ENCODE measurements around the gene POLR1H. TPM values are rescaled to one million over a fixed set of nuclear protein-coding genes. Genes with fewer than 3 reads are reported as not detected.
A peak's percentile ranks its signal among the peaks of the same experiment; 100 is the strongest.

POLR1H gene
- total RNA-seq, 1 experiment from 2014 or later: 42.6 TPM

DNA sequence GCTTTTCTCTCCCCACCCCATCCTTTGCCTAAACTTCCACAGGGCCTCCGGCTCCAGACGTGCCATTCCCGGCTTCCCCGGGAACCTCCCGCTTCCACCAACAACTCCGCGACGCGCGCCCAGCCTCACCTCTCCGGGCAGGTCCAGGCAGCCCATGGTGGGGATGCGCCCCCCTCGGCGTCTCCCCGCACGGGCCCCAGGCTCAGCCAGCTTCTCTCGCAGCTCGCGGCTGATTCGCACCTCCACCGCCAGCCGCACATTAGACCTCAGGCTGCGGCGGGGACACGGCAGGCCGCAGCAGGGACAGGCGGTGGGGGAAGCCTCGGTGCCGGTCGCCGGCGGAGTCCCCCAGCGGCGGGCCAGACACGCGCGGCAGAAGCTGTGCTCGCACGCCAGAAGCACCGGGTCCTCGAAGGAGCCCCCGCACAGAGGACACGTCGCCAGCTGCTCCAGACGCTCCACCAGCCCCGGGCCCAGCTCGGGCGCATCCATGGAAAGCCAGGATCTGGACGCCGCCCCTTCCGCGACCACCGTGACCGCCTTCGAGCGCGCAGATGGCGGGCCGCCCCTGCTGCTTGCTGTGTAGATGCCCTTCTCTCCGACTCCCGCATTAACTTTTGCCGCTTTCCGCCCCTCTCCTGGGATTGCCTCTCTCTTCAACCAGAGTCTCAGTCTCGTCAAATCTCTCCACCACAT lies 14.2 kb downstream of the POLR1H start, which contains the start of gene RNF39:
Gene RNF39 (minus strand): TSS at position 676 of the 696 bp plus-strand sequence. CDS start 184 bp downstream, at position 492.
- CTCF ChIA-PET: no interaction called here
- intact Hi-C loops (cut with micrococcal nuclease): no loop called here

More for the DNA sequence above, 14.2 kb downstream of the POLR1H start, which contains the start of gene RNF39:
- Histone ChIP-seq H4K20me1 (ENCODE audit: insufficient read depth) (no peaks in the 10 kb centered on the region), H2AFZ (ENCODE audit: low read depth, low read length, poor library complexity, severe bottlenecking) (no peak within 1 kb of the TSS), H3K27me3 (ENCODE audit: insufficient read depth, low read length) (no peaks in the 10 kb centered on the region), H3K36me3 (ENCODE audit: control insufficient read depth in 1 of 2, insufficient read depth in 2 of 2, low read length in 2 of 2) (no peaks in the 10 kb centered on the region), H3K4me3 (replicated peaks in 1 of 2; ENCODE audit: low read depth in 1 of 2, low read length in 2 of 2) (peak within 1 kb of the TSS in 1 of 2 experiments; percentile 24; a peak in 1 of 4 replicates), H3K4me2 (ENCODE audit: low read length) (peak within 1 kb of the TSS; percentile 65), H3K9me2 (ENCODE audit: insufficient read depth) (no peaks in the 10 kb centered on the region), H3K27ac (ENCODE audit: low read depth, low read length) (peak within 1 kb of the TSS; percentile 38; the same call in 1 of the 2 replicates), H3K9ac (ENCODE audit: low read length) (peak within 1 kb of the TSS; percentile 34), H3K9me3 (ENCODE audit: control insufficient read depth in 1 of 2, insufficient read depth in 1 of 2, low read depth in 1 of 2, low read length in 2 of 2) (no peaks in the 10 kb centered on the region), H3K4me1 (ENCODE audit: control insufficient read depth in 1 of 2, insufficient read depth in 2 of 2, low read length in 2 of 2) (peaks cover 11 to 19% of the 10 kb centered on the region in 2 experiments), H3K79me2 (ENCODE audit: insufficient read depth, low read length) (no peaks in the 10 kb centered on the region)
- ATAC-seq (no peak), DNase-seq (ENCODE audit: low read depth, low spot score) (no peak)
- TF ChIP-seq, protein P1, sequence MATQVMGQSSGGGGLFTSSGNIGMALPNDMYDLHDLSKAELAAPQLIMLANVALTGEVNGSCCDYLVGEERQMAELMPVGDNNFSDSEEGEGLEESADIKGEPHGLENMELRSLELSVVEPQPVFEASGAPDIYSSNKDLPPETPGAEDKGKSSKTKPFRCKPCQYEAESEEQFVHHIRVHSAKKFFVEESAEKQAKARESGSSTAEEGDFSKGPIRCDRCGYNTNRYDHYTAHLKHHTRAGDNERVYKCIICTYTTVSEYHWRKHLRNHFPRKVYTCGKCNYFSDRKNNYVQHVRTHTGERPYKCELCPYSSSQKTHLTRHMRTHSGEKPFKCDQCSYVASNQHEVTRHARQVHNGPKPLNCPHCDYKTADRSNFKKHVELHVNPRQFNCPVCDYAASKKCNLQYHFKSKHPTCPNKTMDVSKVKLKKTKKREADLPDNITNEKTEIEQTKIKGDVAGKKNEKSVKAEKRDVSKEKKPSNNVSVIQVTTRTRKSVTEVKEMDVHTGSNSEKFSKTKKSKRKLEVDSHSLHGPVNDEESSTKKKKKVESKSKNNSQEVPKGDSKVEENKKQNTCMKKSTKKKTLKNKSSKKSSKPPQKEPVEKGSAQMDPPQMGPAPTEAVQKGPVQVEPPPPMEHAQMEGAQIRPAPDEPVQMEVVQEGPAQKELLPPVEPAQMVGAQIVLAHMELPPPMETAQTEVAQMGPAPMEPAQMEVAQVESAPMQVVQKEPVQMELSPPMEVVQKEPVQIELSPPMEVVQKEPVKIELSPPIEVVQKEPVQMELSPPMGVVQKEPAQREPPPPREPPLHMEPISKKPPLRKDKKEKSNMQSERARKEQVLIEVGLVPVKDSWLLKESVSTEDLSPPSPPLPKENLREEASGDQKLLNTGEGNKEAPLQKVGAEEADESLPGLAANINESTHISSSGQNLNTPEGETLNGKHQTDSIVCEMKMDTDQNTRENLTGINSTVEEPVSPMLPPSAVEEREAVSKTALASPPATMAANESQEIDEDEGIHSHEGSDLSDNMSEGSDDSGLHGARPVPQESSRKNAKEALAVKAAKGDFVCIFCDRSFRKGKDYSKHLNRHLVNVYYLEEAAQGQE (IDR thresholded peaks at IDR 0.05; ENCODE audit: low read depth): no peak
- TF ChIP-seq JUND (IDR thresholded peaks at IDR 0.05) (no peak), ZNF274 (IDR thresholded peaks at IDR 0.05; ENCODE audit: low read depth, low read length) (no peak), CBX3 (IDR thresholded peaks at IDR 0.05; ENCODE audit: low read depth) (no peak), EZH2phosphoT487 (IDR thresholded peaks at IDR 0.05; ENCODE audit: borderline replicate concordance) (no peak), ELF1 (IDR thresholded peaks at IDR 0.05; ENCODE audit: borderline replicate concordance, low read depth) (no peak), FOSL1 (IDR thresholded peaks at IDR 0.05; ENCODE audit: low read depth) (no peak)
- no TSS peak for BruUV-seq (replicated peaks)
- ChIA-PET POLR2A (no interaction called here), RAD21 (ENCODE audit: low non-redundant PET in 1 of 2, low total read pairs in 2 of 2, uncharacterized antibody in 2 of 2, unreplicated experiment in 2 of 2) (no interaction called here)

Measured in HCT116 (cell line).